Prostate gland (tissue), 2 donors: ENCODE results near the gene ZC3H6. TPM values are rescaled to one million over a fixed set of nuclear protein-coding genes. Genes with fewer than 3 reads are reported as not detected.
"Not testable (repeated sequence)": the region's sequence is repeated elsewhere in the genome, so short reads cannot be mapped to it uniquely, and the experiment has no call there.

Experiments used
- DNase-seq: peaks from one replicate; pipeline ENCODE4 v3.0.0-alpha.2; 2019; ENCODE audit warnings: low spot score
- H3K27ac ChIP-seq, 2 donors: fragments of 200-600 bp; sonication (generic); 2 replicates each; pipeline ENCODE4 v1.5.1; 2017 to 2019
- H3K27me3 ChIP-seq: fragments of 200-600 bp; sonication (generic); replicated peaks from 2 replicates; pipeline ENCODE4 v1.5.1; 2019; ENCODE audit not compliant: insufficient read depth
- H3K36me3 ChIP-seq, 2 donors: fragments of 200-600 bp; sonication (generic); 1 replicate in 1 of 2; 2 replicates in 1 of 2; pipeline versions ENCODE4 v1.5.1 to v1.8.1; 2017 to 2019
- H3K4me1 ChIP-seq: fragments of 200-600 bp; sonication (generic); replicated peaks from 2 replicates; pipeline ENCODE4 v1.5.1; 2019
- H3K4me3 ChIP-seq, 2 donors: fragments of 200-600 bp; sonication (generic); 2 replicates each; pipeline ENCODE4 v1.5.1; 2017 to 2019
- H3K9me3 ChIP-seq: fragments of 200-600 bp; sonication (generic); 2 replicates; pipeline ENCODE4 v1.5.1; 2017
- CTCF ChIP-seq, 4 experiments: fragments of 200-600 bp in 2 of 4; fragments of 450-650 bp in 2 of 4; sonication (generic) in 2 of 4; IDR thresholded peaks; 1 replicate in 3 of 4; 2 replicates in 1 of 4; pipeline ENCODE4 v1.5.1; 2016 to 2019; ENCODE audit warnings: antibody characterized with exemption in 4 of 4, mild to moderate bottlenecking in 2 of 4, moderate library complexity in 2 of 4
- POLR2A ChIP-seq: fragments of 450-650 bp; IDR thresholded peaks from one replicate; pipeline ENCODE4 v1.6.1; 2016; ENCODE audit warnings: antibody characterized with exemption, mild to moderate bottlenecking
- POLR2AphosphoS5 ChIP-seq: sonication (generic); formaldehyde crosslinking; IDR thresholded peaks from one replicate; pipeline ENCODE4 v1.6.1; 2017; ENCODE audit warnings: antibody characterized with exemption
- WGBS: methylation state at CpG from one replicate; pipeline ENCODE4 v1.1.5; 2018; 5-methylcytosine and 5-hydroxymethylcytosine counted together
- intact Hi-C: fragments of 100-400 bp; cut with DNase I; formaldehyde crosslinking; loops from one replicate; pipeline ENCODE4 v1.14.2; 2022
- total RNA-seq, 2 donors: library from RNA; depleted of rRNA; stranded (reverse); fragments of >200 nt; gene quantifications; one replicate each; pipeline ENCODE4 v1.1.0, GENCODE V29; 2016

The ZC3H6 gene
- total RNA-seq, 2 donors from 2014 or later = 10.2 to 10.5 TPM

- no peaks in the 10 kb centered on the region for H3K9me3 ChIP-seq
- 84% methylated on average over 9 of the region's 9 CpGs for WGBS
- H3K36me3 ChIP-seq = no peaks in the 10 kb centered on the region
- intact Hi-C loops = no loop called here
- no peak overlapping the region for H3K27ac ChIP-seq
- H3K4me3 ChIP-seq = no peak overlapping the region
- H3K27me3 ChIP-seq = no peaks in the 10 kb centered on the region
- H3K4me1 ChIP-seq = no peaks in the 10 kb centered on the region
- no peak for DNase-seq
- TF ChIP-seq POLR2A (no peak), POLR2AphosphoS5 (no peak)
Measured at GRCh38 chr2:112340475-112341267, 65.3 kb downstream of the ZC3H6 start.

- Histone ChIP-seq H3K9me3 (no peaks in the 10 kb centered on the region), H3K4me3 (no peak overlapping the region), H3K27ac (no peak overlapping the region), H3K36me3 (no peaks in the 10 kb centered on the region), H3K27me3 (no peaks in the 10 kb centered on the region), H3K4me1 (no peaks in the 10 kb centered on the region)
- DNase-seq = no peak
- TF ChIP-seq POLR2AphosphoS5 = no peak
- no peak for TF ChIP-seq CTCF (IDR thresholded peaks at IDR 0.05)
- TF ChIP-seq POLR2A = no peak
- intact Hi-C loops = no loop called here
- 33% methylated on average over 2 of the region's 2 CpGs for WGBS
Measured at GRCh38 chr2:112342067-112342550, 66.7 kb downstream of the ZC3H6 start.

GRCh38 chr2:112343827-112344585, 68.6 kb downstream of the ZC3H6 start:
- TF ChIP-seq POLR2AphosphoS5 = no peak
- TF ChIP-seq POLR2A = no peak
- TF ChIP-seq CTCF (IDR thresholded peaks at IDR 0.05) = no peak
- Histone ChIP-seq H3K4me3 (no peak overlapping the region), H3K36me3 (no peaks in the 10 kb centered on the region), H3K27ac (no peak overlapping the region), H3K27me3 (no peaks in the 10 kb centered on the region), H3K4me1 (no peaks in the 10 kb centered on the region), H3K9me3 (no peaks in the 10 kb centered on the region)
- no peak for DNase-seq
- WGBS = 83% methylated on average over 1 of the region's 1 CpG
- intact Hi-C loops = no loop called here

GRCh38 chr2:112345030-112346027, 69.9 kb downstream of the ZC3H6 start:
- TF ChIP-seq POLR2A (no peak), CTCF (IDR thresholded peaks at IDR 0.05) (no peak), POLR2AphosphoS5 (no peak)
- H3K27me3 ChIP-seq = no peaks in the 10 kb centered on the region
- no peaks in the 10 kb centered on the region for H3K36me3 ChIP-seq
- H3K4me1 ChIP-seq = no peaks in the 10 kb centered on the region
- intact Hi-C loops = no loop called here
- no peaks in the 10 kb centered on the region for H3K9me3 ChIP-seq
- no peak overlapping the region for H3K4me3 ChIP-seq
- no peak overlapping the region for H3K27ac ChIP-seq
- WGBS = 90% methylated on average over 30 of the region's 30 CpGs
- DNase-seq = no peak

GRCh38 chr2:112352292-112352691, 76.9 kb downstream of the ZC3H6 start:
- H3K4me1 ChIP-seq, intact Hi-C loops, H3K4me3 ChIP-seq, H3K27ac ChIP-seq, H3K27me3 ChIP-seq, DNase-seq, H3K36me3 ChIP-seq, H3K9me3 ChIP-seq: not testable (repeated sequence)
- 93% methylated on average over 2 of the region's 2 CpGs for WGBS

- H3K4me3 ChIP-seq, H3K27ac ChIP-seq, DNase-seq, H3K27me3 ChIP-seq, intact Hi-C loops, H3K36me3 ChIP-seq, H3K4me1 ChIP-seq, H3K9me3 ChIP-seq: not testable (repeated sequence)
- WGBS = 95% methylated on average over 15 of the region's 25 CpGs
Measured at GRCh38 chr2:112352809-112353603, 77.6 kb downstream of the ZC3H6 start.

- H3K4me3 ChIP-seq, H3K9me3 ChIP-seq, H3K36me3 ChIP-seq, H3K27me3 ChIP-seq, DNase-seq, intact Hi-C loops, H3K27ac ChIP-seq, H3K4me1 ChIP-seq: not testable (repeated sequence)
- 88% methylated on average over 2 of the region's 2 CpGs for WGBS
Measured at GRCh38 chr2:112354335-112354734, 78.9 kb downstream of the ZC3H6 start.
